Activated CD8-positive, alpha-beta memory T cell treated with anti-CD3 and anti-CD28 coated beads for 36 hours (primary cell): ENCODE data around the gene FAM83C. TPM values are rescaled to one million over a fixed set of nuclear protein-coding genes. Genes with fewer than 3 reads are reported as not detected.
"Not testable (repeated sequence)": the region's sequence is repeated elsewhere in the genome, so short reads cannot be mapped to it uniquely, and the experiment has no call there.

Source experiments
- CTCF ChIA-PET: fragments of 350-600 bp; sonication (Branson Sonifier 250); formaldehyde crosslinking; loops from one replicate; lab custom pipeline; 2021; ENCODE audit warnings: antibody characterized with exemption; lab: Charles Lee
- POLR2A ChIA-PET: fragments of 350-600 bp; sonication (Branson Sonifier 250); formaldehyde crosslinking; loops from one replicate; lab custom pipeline; 2021; ENCODE audit warnings: antibody characterized with exemption; lab: Charles Lee
- total RNA-seq, 2 experiments: library from RNA; stranded (reverse); gene quantifications; one replicate each; pipeline ENCODE4 v1.2.3, GENCODE V29; 2021

Gene FAM83C
- total RNA-seq, 2 experiments from 2014 or later: not detected

DNA sequence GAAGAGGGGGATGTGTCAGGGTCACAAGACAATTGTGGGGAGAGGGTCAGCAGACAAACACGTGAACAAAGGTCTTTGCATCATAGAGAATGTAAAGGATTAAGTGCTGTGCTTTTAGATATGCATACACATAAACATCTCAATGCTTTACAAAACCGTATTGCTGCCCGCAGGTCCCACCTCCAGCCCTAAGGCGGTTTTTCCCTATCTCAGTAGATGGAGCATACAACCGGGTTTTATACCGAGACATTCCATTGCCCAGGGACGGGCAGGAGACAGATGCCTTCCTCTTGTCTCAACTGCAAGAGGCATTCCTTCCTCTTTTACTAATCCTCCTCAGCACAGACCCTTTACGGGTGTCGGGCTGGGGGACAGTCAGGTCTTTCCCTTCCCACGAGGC, 29.9 kb downstream of the FAM83C start:
- POLR2A ChIA-PET: not testable (repeated sequence)
- CTCF ChIA-PET: interaction anchor here (0.6 kb wide), 1 partner anchor 9 kb away, joined by 3 read pairs; no protein-coding TSS in a partner anchor

DNA sequence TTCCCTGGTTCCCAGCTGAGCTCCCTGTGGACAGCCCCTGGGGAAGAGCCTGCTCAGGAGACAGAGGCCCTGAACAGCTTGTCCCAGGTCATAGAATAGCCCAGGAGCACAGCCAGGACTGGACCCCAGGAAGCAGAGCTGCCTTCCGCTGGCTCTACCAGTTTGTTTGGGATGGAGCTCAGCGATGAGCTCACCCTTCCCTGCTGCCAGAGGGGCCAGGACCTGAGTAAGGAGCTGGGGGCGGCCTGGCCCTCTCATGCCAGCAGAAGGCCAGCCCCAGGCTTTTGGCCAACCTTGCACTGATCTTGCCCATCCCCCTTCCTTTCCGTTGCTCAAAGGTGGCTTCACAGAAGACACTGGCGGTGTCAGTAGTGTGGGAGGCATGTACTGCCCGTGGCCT, 31.8 kb downstream of the FAM83C start:
- POLR2A ChIA-PET: no interaction called here
- CTCF ChIA-PET: interaction anchor here (0.7 kb wide), 1 partner anchor 8 kb away, joined by 3 read pairs; no protein-coding TSS in a partner anchor

DNA sequence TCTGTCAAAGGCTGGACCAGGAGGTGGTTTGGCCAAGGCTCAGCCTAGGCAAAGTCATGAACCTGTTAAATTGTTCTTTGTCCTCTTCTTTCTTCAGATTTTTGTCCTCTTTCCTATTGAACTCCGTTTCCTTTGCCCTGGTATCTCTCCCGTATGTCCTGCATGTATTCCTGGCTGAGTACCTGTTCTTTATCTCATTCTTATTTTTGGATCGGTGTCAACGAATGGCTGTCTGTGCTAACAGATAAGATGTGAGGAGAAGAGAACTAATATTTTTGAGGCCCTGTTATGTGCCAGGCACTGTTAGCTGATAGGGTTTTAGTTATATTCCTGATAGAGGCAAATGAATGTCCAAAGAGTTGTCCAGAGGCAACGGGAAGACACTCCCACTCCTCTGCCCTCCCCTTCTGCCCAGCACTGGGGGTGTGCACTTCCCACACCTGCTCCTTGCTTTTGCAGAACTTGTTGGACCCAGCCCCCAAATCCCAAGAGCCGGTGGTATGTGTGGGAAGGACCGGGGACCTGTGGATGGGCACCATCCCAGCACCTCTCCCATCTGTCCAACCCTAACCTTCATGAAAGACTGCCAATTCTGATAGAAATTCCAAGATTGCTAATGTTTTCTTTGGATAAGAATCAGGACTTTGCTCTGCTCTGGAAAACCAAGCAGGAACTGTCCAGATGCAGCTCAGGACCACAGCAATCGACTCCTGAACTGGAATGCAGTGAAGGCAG, 34.9 kb downstream of the FAM83C start:
- POLR2A ChIA-PET: no interaction called here
- CTCF ChIA-PET: no interaction called here

DNA sequence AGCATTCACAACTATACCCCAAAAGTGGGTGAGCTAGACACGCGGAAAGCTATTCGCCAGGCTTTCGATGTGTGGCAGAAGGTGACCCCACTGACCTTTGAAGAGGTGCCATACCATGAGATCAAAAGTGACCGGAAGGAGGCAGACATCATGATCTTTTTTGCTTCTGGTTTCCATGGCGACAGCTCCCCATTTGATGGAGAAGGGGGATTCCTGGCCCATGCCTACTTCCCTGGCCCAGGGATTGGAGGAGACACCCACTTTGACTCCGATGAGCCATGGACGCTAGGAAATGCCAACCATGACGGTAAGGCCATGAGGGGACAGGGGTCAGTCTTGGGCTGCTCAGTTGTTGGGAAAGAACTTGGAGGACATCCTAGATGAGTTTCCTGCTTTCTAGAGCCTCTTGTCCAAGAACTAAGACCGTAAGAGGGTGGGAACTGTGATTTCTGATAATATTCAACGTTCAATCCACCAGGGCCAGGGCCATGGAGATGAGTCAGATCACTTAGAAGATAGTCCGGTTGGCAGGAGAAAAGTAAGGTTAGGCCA, 37.7 kb downstream of the FAM83C start:
- ChIA-PET POLR2A (no interaction called here), CTCF (no interaction called here)

DNA sequence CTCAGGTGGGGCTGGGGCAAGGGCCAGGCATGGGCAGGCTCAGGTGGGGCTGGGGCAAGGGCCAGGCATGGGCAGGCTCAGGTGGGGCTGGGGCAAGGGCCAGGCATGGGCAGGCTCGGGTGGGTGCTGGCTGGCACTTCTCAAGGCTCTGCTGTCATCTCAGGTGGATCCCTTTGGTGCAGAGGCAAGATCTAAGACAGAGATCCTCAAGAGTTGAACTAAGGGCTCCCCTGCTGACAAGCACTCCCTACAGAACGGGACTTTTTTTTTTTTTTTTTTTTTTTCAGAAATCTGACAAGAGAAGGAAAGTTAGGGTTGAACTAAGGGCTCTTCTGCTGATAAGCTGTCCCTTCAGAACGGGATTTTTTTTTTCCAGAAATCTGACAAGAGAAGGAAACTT, 39.2 kb downstream of the FAM83C start:
- CTCF ChIA-PET: interaction anchor here (0.7 kb wide), 3 partner anchors 9 to 844 kb away, joined by 3 read pairs; no protein-coding TSS in a partner anchor
- POLR2A ChIA-PET: interaction anchor here (0.7 kb wide), 1 partner anchor 418 kb away, joined by 10 read pairs; no protein-coding TSS in a partner anchor

DNA sequence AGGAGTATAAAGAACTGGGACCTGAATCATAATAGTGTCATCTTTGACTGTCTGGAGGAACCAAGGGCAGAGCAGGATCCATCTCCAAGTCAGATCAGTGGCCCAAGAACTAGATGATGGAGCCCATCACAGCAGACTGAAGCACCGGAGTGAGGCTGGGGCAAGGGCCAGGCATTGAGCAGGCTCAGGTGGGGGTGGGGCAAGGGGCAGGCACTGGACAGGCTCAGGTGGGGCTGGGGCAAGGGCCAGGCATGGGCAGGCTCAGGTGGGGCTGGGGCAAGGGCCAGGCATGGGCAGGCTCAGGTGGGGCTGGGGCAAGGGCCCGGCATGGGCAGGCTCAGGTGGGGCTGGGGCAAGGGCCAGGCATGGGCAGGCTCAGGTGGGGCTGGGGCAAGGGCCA, 39.6 kb downstream of the FAM83C start:
- CTCF ChIA-PET: not testable (repeated sequence)
- POLR2A ChIA-PET: interaction anchor here (0.6 kb wide), 1 partner anchor 25 kb away, joined by 3 read pairs; the partner anchor contains the start of gene MMP24OS

DNA sequence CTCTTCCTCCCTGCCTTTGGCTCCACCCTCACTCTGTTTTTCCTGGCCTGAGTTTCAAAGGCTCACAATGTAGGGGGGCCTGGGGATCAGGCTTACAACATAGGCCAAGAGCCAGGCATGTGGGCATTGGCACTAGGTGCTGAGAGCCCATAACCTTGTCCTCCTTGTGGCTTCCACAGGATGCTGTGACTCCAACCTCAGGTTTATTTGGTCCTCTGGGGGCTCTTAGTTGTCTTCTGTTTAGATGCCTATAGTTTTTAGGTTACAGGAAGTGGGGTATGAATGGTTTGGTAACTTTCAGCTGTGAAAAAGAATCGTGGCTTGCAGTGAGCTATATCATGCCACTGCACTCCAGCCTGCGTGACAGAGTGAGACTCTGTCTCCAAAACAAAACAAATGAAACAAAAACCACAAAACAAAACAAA, 40.2 kb downstream of the FAM83C start:
- ChIA-PET CTCF (no interaction called here), POLR2A (interaction anchor here (0.6 kb wide), 2 partner anchors 26 to 1815 kb away, joined by 3 to 5 read pairs; partner anchors contain the start of gene MMP24OS)

DNA sequence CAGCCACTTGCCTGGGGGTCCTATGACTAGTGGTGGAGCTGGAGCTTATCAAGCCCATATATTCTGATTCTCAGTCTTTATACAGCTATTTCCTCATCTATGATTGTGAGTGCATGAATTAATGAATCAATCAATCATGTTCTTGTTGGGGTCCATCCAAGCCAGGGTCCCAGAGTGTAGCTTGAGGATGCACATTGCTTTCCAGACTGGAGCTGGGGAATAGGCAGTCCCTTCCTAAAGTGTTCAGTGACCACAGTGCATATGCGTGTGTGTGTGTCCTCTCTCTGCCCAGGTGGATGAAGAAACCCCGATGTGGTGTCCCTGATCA, 40.6 kb downstream of the FAM83C start:
- ChIA-PET POLR2A (interaction anchor here (0.6 kb wide), 1 partner anchor 1815 kb away, joined by 5 read pairs; no protein-coding TSS in a partner anchor), CTCF (no interaction called here)

DNA sequence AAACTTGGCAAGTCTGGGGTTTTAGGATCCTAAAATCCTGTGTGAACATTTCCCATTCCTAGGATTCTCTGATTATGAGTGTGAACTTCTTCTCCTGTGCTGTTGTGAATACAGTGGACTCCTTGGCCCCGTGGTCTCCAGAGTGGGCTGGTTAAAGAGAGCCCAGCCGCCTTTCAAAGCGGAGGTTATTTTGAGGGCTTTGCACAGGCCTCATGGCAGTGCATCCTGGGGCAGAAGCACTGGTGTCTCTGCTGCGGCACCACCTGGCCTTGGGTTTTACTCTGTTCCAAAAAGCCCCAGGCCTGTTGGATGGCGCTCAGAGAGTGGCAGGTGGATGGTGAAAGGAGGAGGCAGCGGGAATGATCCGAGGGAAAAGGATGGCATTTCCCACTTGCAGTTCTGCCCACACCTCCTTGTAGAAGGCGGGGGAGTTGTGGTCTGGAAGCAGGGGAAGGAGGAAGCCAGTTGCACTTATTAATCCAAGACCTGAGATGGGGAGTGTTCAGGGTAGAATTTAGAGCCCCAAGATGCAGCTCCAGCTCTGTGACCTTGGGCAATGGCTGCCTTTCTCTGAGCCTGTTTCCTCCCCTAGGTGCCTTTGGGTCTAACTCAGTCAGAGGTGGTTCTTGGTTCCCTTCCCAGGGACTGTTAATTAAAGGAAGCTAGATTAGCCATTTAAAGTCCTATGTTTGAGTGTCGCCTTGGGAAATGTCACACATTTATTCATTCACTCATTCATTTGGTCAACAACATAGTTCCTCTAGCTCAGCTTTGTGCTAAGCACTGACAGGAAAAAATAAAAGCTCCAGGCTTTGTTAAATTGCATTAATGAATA, 43.4 kb downstream of the FAM83C start:
- POLR2A ChIA-PET: no interaction called here

DNA sequence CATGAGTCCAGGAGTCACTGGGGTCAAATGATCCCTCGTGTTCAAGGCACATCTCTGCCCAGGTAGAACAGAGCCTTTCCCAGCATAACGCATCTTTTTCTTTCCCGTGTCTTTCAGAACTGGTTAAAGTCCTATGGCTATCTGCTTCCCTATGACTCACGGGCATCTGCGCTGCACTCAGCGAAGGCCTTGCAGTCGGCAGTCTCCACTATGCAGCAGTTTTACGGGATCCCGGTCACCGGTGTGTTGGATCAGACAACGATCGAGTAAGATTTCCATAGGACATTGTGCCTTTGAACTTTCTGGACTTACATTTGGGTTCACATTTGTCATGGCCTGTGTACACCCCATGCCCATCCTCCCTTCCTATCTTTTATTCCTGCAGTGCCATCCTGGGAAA, 45.5 kb downstream of the FAM83C start:
- POLR2A ChIA-PET: interaction anchor here (0.7 kb wide), 1 partner anchor 133 kb away, joined by 4 read pairs; no protein-coding TSS in a partner anchor
- CTCF ChIA-PET: no interaction called here

More for the DNA sequence above, 43.4 kb downstream of the FAM83C start:
- CTCF ChIA-PET: no interaction called here

DNA sequence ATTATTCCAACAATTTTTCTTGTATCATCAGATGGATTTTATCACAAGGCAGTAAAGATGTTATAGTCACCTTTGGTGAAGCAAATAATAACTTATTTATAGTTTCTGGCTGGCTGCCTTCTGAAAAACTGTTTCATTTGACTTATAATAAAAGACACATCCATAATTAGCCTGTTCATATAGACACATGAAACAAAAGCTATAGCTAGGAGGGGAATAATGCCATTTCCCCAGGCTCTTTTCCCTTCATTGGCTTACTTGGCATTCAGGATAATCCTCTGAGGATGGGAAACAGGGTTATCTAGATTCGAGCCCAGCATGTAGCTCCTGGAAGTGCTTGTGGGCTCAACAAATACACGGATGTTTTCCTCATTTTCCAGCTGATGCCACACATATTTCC, 48.2 kb downstream of the FAM83C start:
- POLR2A ChIA-PET: no interaction called here
- CTCF ChIA-PET: no interaction called here

DNA sequence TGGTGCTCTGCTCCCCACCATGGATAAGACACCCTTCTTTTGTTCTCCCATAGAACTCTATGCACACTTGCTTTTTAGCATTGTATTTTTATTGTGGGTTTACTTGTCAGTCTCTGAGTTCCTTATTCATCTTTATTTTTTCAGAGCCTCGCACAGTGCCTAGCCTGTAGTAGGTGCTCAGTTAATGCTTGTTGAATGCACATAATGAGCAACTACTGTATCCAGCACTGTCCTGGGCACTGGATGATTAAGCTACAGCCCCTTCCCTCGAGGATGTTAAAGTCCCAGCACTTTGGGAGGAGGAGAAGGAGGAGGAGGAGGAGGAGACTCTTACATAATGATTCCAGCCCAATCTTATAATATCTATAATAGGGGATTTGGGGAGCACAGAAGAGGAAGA, 48.9 kb downstream of the FAM83C start:
- POLR2A ChIA-PET: no interaction called here
- CTCF ChIA-PET: no interaction called here

DNA sequence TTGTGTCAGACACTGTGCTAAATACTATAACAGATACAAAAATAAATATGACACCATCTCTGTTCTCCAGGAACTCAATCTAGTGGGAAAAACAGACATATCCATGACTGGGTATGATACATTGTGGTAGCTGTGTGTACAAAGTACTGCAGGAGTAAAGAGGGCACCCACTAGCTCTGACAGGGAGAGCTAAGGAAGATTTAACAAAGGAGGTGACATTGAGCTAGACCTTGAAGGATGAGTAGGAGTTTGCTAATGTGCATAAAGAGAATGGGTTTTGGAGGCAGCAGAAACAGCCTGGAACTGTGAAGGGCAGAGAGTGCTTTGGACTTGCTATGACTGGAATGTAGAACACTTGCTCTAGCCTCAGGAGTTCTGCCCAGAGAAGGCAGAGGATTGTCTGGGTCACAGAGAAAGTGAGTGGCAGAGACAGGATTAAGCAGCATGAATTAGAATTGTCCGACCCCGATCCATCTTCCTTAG, 51.4 kb downstream of the FAM83C start:
- ChIA-PET POLR2A (no interaction called here), CTCF (interaction anchor here (0.5 to 1.4 kb wide), 2 partner anchors 21 to 28 kb away, joined by 3 to 4 read pairs; no protein-coding TSS in a partner anchor)

DNA sequence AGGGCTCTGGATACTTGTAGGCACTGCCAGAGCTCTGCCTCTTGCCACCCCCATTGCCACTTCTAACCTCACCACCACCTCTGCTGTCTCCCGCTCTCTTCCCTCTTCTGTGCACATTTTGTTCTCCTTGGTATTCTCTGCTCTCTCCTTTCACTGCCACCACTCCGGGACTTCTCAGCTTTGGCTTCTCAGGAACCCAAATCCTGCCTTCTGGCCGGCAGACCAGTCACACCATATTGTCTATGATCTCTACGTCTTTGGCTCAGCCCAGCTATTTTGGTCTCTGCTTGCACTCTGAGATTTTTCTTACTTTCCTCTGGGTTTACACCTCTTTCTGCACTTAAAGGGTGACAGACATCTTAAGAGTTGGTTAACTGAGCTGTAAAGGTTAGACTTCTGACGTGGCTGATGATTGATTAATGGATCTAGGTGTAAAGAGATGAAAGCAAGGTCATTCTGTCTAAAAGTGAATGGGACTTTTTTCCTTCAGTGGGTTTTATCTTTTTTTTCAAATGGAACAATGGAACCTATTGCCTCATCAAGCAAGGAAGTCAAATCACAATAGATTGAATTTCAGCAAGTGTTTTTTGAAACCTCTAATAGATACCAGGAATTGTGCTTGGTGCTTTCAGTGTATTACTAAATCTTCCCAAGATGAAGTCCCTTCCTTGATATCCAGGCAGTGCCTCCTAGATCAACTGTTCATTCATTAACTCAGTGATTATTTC, 52.0 kb downstream of the FAM83C start:
- CTCF ChIA-PET: interaction anchor here (0.5 to 1.4 kb wide), 2 partner anchors 20 to 28 kb away, joined by 3 to 4 read pairs; no protein-coding TSS in a partner anchor

DNA sequence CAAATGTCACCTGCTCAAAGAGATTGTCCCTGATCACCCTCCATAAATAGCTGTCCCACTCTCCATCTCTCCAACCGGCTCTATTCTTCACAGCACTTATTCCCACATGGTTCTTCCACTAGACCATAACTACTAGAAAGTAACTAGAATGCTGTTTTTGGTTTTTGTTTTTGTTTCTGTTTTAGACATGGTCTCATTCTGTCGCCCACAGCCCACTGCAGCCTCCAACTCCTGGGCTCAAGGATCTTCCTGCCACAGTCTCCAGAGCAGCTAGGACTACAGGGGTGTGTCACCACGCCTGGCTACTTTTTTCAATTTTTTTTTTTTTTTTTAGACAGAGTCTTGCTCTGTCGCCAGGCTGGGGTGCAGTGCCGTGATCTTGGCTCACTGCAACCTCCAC, 53.5 kb downstream of the FAM83C start:
- CTCF ChIA-PET: interaction anchor here (0.7 kb wide), 2 partner anchors 24 to 121 kb away, joined by 3 read pairs; no protein-coding TSS in a partner anchor
- POLR2A ChIA-PET: no interaction called here

More for the DNA sequence above, 52.0 kb downstream of the FAM83C start:
- POLR2A ChIA-PET: no interaction called here

DNA sequence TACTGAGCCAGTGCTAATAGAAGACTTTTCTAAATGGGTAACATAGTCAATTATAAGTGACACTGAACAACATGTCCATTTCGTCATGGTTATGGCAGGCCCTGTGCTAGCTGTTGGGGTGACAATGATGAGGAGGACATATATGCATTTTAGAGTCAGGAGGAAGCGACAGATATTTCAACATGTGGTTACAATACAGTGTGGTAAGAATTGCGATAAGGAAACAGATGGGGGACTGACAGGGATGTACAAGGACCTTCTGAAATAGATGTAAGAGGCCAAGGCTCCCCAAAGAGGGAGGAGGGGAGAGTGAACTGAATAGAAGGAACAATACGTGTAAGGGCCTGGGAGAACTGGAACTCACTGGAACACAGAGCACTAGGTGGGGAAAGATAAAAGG, 54.1 kb downstream of the FAM83C start:
- ChIA-PET CTCF (interaction anchor here (0.6 to 0.7 kb wide), 2 partner anchors 23 to 77 kb away, joined by 3 read pairs; no protein-coding TSS in a partner anchor), POLR2A (interaction anchor here (0.6 kb wide), 1 partner anchor 39 kb away, joined by 4 read pairs; no protein-coding TSS in a partner anchor)

DNA sequence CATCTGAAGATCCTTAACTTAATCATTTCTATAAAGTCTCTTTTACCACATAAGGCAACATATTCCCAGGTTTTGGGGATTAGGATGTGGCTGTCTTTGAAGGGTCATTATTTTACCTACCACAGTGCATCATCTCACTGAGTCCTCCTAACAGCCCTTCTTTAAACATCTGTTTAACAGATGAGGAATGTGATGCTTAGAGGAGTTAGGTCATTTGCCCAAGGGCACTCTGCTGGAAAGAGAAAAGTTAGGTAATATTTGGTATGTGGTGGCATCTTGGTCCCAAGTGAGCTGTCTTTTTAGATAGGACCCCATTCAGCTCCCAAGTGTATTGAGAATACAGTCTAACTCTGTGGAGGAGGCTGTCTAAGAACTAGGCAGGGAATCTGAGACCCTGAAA, 54.7 kb downstream of the FAM83C start:
- ChIA-PET CTCF (no interaction called here), POLR2A (interaction anchor here (0.6 kb wide), 1 partner anchor 39 kb away, joined by 4 read pairs; no protein-coding TSS in a partner anchor)

DNA sequence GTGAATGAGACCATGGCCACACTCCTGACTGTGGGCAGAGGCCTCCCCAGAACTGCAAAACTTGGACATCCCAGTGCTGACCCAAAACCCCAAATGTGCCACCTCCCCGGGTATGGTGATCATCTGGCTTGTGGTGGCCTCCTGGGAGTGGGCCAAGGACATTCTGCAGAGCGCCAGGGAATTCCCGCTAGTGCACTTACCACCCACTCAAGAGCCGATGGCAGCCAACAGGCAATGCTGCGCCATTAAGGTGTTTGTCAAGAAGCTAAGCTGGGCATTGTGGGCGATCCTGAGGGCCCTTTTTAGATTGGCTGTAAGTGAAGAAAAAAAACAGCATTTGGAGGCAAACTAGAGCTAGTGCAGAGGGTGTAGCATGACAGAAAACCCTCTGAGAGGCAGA, 56.3 kb downstream of the FAM83C start:
- POLR2A ChIA-PET: no interaction called here
- CTCF ChIA-PET: no interaction called here
